KMS-11 (cell line): ENCODE data around the gene SMARCA4.
"Not testable (repeated sequence)": the region's sequence is repeated elsewhere in the genome, so short reads cannot be mapped to it uniquely, and the experiment has no call there.

ENCODE experiments used
- H2AFZ ChIP-seq: fragments of 200-600 bp; sonication (generic); 2 replicates; pipeline ENCODE4 v1.6.1; 2016; ENCODE audit warnings: antibody characterized with exemption, mixed run types, low read depth
- H3K27ac ChIP-seq: fragments of 200-600 bp; sonication (generic); 2 replicates; pipeline ENCODE4 v1.6.1; 2016; ENCODE audit warnings: mild to moderate bottlenecking, mixed run types
- H3K27me3 ChIP-seq: fragments of 200-600 bp; sonication (generic); 2 replicates; pipeline ENCODE4 v1.6.1; 2017; ENCODE audit warnings: mild to moderate bottlenecking, low read depth, mixed run types, moderate library complexity; ENCODE audit not compliant: insufficient read depth
- H3K36me3 ChIP-seq: fragments of 200-600 bp; sonication (generic); 2 replicates; pipeline ENCODE4 v1.6.1; 2017; ENCODE audit warnings: mild to moderate bottlenecking, mixed run types; ENCODE audit not compliant: insufficient read depth
- H3K4me1 ChIP-seq: fragments of 200-600 bp; sonication (generic); 2 replicates; pipeline ENCODE4 v1.6.1; 2016; ENCODE audit warnings: mild to moderate bottlenecking, low read depth, mixed run types; ENCODE audit not compliant: poor library complexity, severe bottlenecking
- H3K4me2 ChIP-seq: fragments of 200-600 bp; sonication (generic); 2 replicates; pipeline ENCODE4 v1.7.0; 2016; ENCODE audit warnings: mild to moderate bottlenecking, mixed run types
- H3K4me3 ChIP-seq: fragments of 200-600 bp; sonication (generic); IDR thresholded peaks from 2 replicates; pipeline ENCODE4 v1.6.1; 2017; ENCODE audit warnings: low read depth, low read length, mixed read lengths; ENCODE audit not compliant: insufficient read depth
- H3K79me2 ChIP-seq: fragments of 200-600 bp; sonication (generic); 2 replicates; pipeline ENCODE4 v1.6.1; 2016; ENCODE audit warnings: low read depth, mixed run types; ENCODE audit not compliant: insufficient read depth
- H3K9ac ChIP-seq: fragments of 200-600 bp; sonication (generic); 2 replicates; pipeline ENCODE4 v1.6.1; 2016; ENCODE audit warnings: mild to moderate bottlenecking, mixed run types
- H4K20me1 ChIP-seq: fragments of 200-600 bp; sonication (generic); 2 replicates; pipeline ENCODE4 v1.6.1; 2016; ENCODE audit warnings: mild to moderate bottlenecking, mixed run types; ENCODE audit not compliant: insufficient read depth
- CTCF ChIP-seq: fragments of 200-600 bp; sonication (generic); conservative IDR thresholded peaks from 2 replicates; pipeline ENCODE4 v1.6.1; 2017; ENCODE audit warnings: low read depth, mild to moderate bottlenecking, antibody characterized with exemption, low read length, moderate library complexity, mixed read lengths

The SMARCA4 gene

GRCh38 chr19:10991076-10991475 is 30.2 kb downstream of the SMARCA4 start:
- no peak overlapping the region for H3K4me3 ChIP-seq
- no peaks in the 10 kb centered on the region; the same call in 1 of the 2 replicates for H3K36me3 ChIP-seq
- H2AFZ ChIP-seq, result no peak overlapping the region
- no peak overlapping the region for H3K27ac ChIP-seq
- no peak for TF ChIP-seq CTCF
- no peaks in the 10 kb centered on the region for H3K4me1 ChIP-seq
- H4K20me1 ChIP-seq, result no peaks in the 10 kb centered on the region
- no peak overlapping the region for H3K9ac ChIP-seq
- no peaks in the 10 kb centered on the region for H3K27me3 ChIP-seq
- no peaks in the 10 kb centered on the region for H3K79me2 ChIP-seq
- no peak overlapping the region for H3K4me2 ChIP-seq

DNA sequence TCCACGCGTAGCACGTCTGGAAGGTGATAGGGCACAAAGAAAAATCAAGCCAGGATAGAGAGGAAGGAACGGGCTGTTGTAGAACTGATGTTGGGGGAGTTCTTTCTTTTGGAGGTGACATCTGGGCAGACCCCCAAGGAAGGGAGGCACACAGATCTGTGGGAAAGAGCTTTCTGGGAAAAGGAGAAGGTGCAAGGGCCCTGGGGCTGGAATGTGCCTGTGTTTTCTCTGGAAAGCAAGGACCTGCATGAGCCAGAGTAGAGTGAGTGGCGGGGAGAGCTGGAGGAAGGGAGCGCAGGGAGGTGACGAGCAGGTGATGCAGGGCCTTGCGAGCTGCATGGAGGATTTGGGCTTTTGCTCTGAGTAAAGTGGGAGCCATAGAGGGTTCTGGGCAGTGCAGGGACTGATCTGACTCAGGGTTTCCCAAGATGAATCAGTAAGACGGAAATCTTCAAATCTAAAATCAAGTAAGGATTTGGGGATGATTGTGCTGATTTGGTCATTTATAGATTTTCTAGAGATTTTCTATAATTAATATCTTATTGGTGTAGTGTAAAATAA is 30.8 kb downstream of the SMARCA4 start:
- Histone ChIP-seq H3K27ac (no peak overlapping the region), H4K20me1 (no peaks in the 10 kb centered on the region), H3K36me3 (no peaks in the 10 kb centered on the region; the same call in 1 of the 2 replicates), H3K79me2 (no peaks in the 10 kb centered on the region), H2AFZ (no peak overlapping the region), H3K4me1 (no peaks in the 10 kb centered on the region), H3K27me3 (no peaks in the 10 kb centered on the region), H3K4me2 (no peak overlapping the region), H3K9ac (no peak overlapping the region), H3K4me3 (no peak overlapping the region)
- TF ChIP-seq CTCF, result no peak

- H3K27ac ChIP-seq, H3K4me3 ChIP-seq, H3K4me1 ChIP-seq, H2AFZ ChIP-seq, H4K20me1 ChIP-seq, H3K9ac ChIP-seq, H3K79me2 ChIP-seq, H3K27me3 ChIP-seq, H3K36me3 ChIP-seq, H3K4me2 ChIP-seq: not testable (repeated sequence)
These were observed 31.3 kb downstream of the SMARCA4 start for GRCh38 chr19:10992174-10992573.

GRCh38 chr19:10995926-10996600 is 35.2 kb downstream of the SMARCA4 start:
- no peak overlapping the region for H3K9ac ChIP-seq
- H4K20me1 ChIP-seq, result no peaks in the 10 kb centered on the region
- no peaks in the 10 kb centered on the region; the same call in 1 of the 2 replicates for H3K36me3 ChIP-seq
- no peak overlapping the region for H3K27ac ChIP-seq
- no peak overlapping the region for H3K4me3 ChIP-seq
- no peak overlapping the region for H3K4me2 ChIP-seq
- H3K4me1 ChIP-seq, result no peaks in the 10 kb centered on the region
- no peak overlapping the region for H2AFZ ChIP-seq
- H3K27me3 ChIP-seq, result no peaks in the 10 kb centered on the region
- TF ChIP-seq CTCF, result no peak
- no peaks in the 10 kb centered on the region for H3K79me2 ChIP-seq

DNA sequence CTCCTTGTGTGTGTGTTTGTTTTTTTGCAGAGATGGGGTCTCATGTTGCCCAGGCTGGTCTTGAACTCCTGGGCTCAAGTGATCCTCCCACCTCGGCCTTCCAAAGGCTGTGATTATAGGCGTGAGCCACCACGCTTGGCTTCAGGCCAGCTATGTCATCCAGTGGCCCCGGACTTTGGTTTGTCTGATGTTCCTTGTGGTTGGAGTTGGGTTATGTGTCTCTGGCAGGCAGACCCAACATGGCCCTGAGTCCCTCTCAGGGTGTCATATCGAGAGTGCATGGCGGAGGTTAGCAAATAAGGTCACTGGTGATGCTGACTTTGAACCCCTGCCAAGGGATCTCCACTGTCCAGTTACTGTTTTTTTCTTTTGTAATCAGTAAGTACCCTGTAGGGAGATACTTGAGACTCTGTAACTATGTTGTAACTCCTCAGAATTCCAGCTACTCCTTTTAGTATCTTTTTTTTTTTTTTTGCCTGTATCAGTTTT is 37.3 kb downstream of the SMARCA4 start:
- Histone ChIP-seq H3K4me2 (no peak overlapping the region), H4K20me1 (no peaks in the 10 kb centered on the region), H3K27ac (no peak overlapping the region), H2AFZ (no peak overlapping the region), H3K79me2 (no peaks in the 10 kb centered on the region), H3K27me3 (no peaks in the 10 kb centered on the region), H3K4me1 (no peaks in the 10 kb centered on the region), H3K9ac (no peak overlapping the region), H3K4me3 (no peak overlapping the region), H3K36me3 (no peaks in the 10 kb centered on the region; the same call in 1 of the 2 replicates)
- TF ChIP-seq CTCF, result no peak
